ENCODE measurements around the gene DOCK4. TPM values are rescaled to one million over a fixed set of nuclear protein-coding genes. Genes with fewer than 3 reads are reported as not detected.

DOCK4 gene
- total RNA-seq, 1 donor: 31.8 TPM

- no peak for DNase-seq (ENCODE audit: insufficient read length, low spot score, missing footprints)
- Histone ChIP-seq H3K27me3 (ENCODE audit: insufficient read depth, low read length) (no peaks in the 10 kb centered on the region), H4K20me1 (ENCODE audit: insufficient read depth, low read length) (peaks cover 3% of the 10 kb centered on the region), H3K4me3 (ENCODE audit: insufficient read depth, low read length) (no peak overlapping the region), H3K9me3 (ENCODE audit: low read depth, low read length) (no peaks in the 10 kb centered on the region), H2AFZ (ENCODE audit: low read length) (no peak overlapping the region), H3K36me3 (ENCODE audit: insufficient read depth, low read length) (peaks cover 6% of the 10 kb centered on the region), H3K4me1 (ENCODE audit: insufficient read depth, low read length) (no peaks in the 10 kb centered on the region), H3K27ac (ENCODE audit: low read depth, low read length) (no peak overlapping the region), H3K79me2 (ENCODE audit: insufficient read depth, low read length) (no peaks in the 10 kb centered on the region), H3K4me2 (ENCODE audit: insufficient read depth, low read length) (no peak overlapping the region)
- no peak for TF ChIP-seq CTCF (IDR thresholded peaks at IDR 0.05; ENCODE audit: extremely low read depth, low read depth, low read length)
These were observed 303.2 kb downstream of the DOCK4 start for GRCh38 chr7:111903016-111903415.

GRCh38 chr7:111900283-111900682 is 305.9 kb downstream of the DOCK4 start:
- TF ChIP-seq CTCF (IDR thresholded peaks at IDR 0.05; ENCODE audit: extremely low read depth, low read depth, low read length): no peak
- Histone ChIP-seq H4K20me1 (ENCODE audit: insufficient read depth, low read length) (no peaks in the 10 kb centered on the region), H3K4me3 (ENCODE audit: insufficient read depth, low read length) (no peak overlapping the region), H3K4me2 (ENCODE audit: insufficient read depth, low read length) (no peak overlapping the region), H3K27ac (ENCODE audit: low read depth, low read length) (no peak overlapping the region), H2AFZ (ENCODE audit: low read length) (no peak overlapping the region), H3K36me3 (ENCODE audit: insufficient read depth, low read length) (peaks cover 6% of the 10 kb centered on the region), H3K79me2 (ENCODE audit: insufficient read depth, low read length) (no peaks in the 10 kb centered on the region), H3K9me3 (ENCODE audit: low read depth, low read length) (no peaks in the 10 kb centered on the region), H3K27me3 (ENCODE audit: insufficient read depth, low read length) (no peaks in the 10 kb centered on the region), H3K4me1 (ENCODE audit: insufficient read depth, low read length) (no peaks in the 10 kb centered on the region)
- DNase-seq (ENCODE audit: insufficient read length, low spot score, missing footprints): no peak

GRCh38 chr7:111895049-111895448 is 311.1 kb downstream of the DOCK4 start:
- Histone ChIP-seq H3K36me3 (ENCODE audit: insufficient read depth, low read length) (no peaks in the 10 kb centered on the region), H3K4me3 (ENCODE audit: insufficient read depth, low read length) (no peak overlapping the region), H3K79me2 (ENCODE audit: insufficient read depth, low read length) (no peaks in the 10 kb centered on the region), H3K4me2 (ENCODE audit: insufficient read depth, low read length) (no peak overlapping the region), H2AFZ (ENCODE audit: low read length) (no peak overlapping the region), H3K4me1 (ENCODE audit: insufficient read depth, low read length) (no peaks in the 10 kb centered on the region), H3K27me3 (ENCODE audit: insufficient read depth, low read length) (no peaks in the 10 kb centered on the region), H3K9me3 (ENCODE audit: low read depth, low read length) (no peaks in the 10 kb centered on the region), H3K27ac (ENCODE audit: low read depth, low read length) (no peak overlapping the region), H4K20me1 (ENCODE audit: insufficient read depth, low read length) (no peaks in the 10 kb centered on the region)
- TF ChIP-seq CTCF (IDR thresholded peaks at IDR 0.05; ENCODE audit: extremely low read depth, low read depth, low read length): no peak
- DNase-seq (ENCODE audit: insufficient read length, low spot score, missing footprints): no peak

GRCh38 chr7:111894518-111894917 is 311.7 kb downstream of the DOCK4 start:
- Histone ChIP-seq H2AFZ (ENCODE audit: low read length) (no peak overlapping the region), H3K27me3 (ENCODE audit: insufficient read depth, low read length) (no peaks in the 10 kb centered on the region), H3K79me2 (ENCODE audit: insufficient read depth, low read length) (no peaks in the 10 kb centered on the region), H3K36me3 (ENCODE audit: insufficient read depth, low read length) (no peaks in the 10 kb centered on the region), H3K27ac (ENCODE audit: low read depth, low read length) (no peak overlapping the region), H3K4me1 (ENCODE audit: insufficient read depth, low read length) (no peaks in the 10 kb centered on the region), H4K20me1 (ENCODE audit: insufficient read depth, low read length) (no peaks in the 10 kb centered on the region), H3K4me3 (ENCODE audit: insufficient read depth, low read length) (no peak overlapping the region), H3K9me3 (ENCODE audit: low read depth, low read length) (no peaks in the 10 kb centered on the region), H3K4me2 (ENCODE audit: insufficient read depth, low read length) (no peak overlapping the region)
- TF ChIP-seq CTCF (IDR thresholded peaks at IDR 0.05; ENCODE audit: extremely low read depth, low read depth, low read length): no peak
- no peak for DNase-seq (ENCODE audit: insufficient read length, low spot score, missing footprints)
